ENCODE data around the gene GPR148.
A peak's percentile ranks its signal among the peaks of the same experiment; 100 is the strongest.
"Not testable (repeated sequence)": the region's sequence is repeated elsewhere in the genome, so short reads cannot be mapped to it uniquely, and the experiment has no call there.

GPR148 gene, protein sequence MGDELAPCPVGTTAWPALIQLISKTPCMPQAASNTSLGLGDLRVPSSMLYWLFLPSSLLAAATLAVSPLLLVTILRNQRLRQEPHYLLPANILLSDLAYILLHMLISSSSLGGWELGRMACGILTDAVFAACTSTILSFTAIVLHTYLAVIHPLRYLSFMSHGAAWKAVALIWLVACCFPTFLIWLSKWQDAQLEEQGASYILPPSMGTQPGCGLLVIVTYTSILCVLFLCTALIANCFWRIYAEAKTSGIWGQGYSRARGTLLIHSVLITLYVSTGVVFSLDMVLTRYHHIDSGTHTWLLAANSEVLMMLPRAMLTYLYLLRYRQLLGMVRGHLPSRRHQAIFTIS

GRCh38 chr2:130728549-130729316 is at the start of gene GPR148:
TSS of gene GPR148 (plus strand) at chr2:130729070. CDS start at chr2:130729152, 82 bp downstream.
- no peak for DNase-seq (ENCODE audit: low read depth in 4 of 4, low spot score in 1 of 4)

- not testable (repeated sequence) for DNase-seq (ENCODE audit: low read depth in 4 of 4, low spot score in 1 of 4)
Measured at GRCh38 chr2:130692041-130692770, 36.7 kb upstream of the GPR148 start.

GRCh38 chr2:130693474-130693873 is 35.4 kb upstream of the GPR148 start:
- not testable (repeated sequence) for DNase-seq (ENCODE audit: low read depth in 4 of 4, low spot score in 1 of 4)

GRCh38 chr2:130703250-130703649 is 25.6 kb upstream of the GPR148 start:
- DNase-seq (ENCODE audit: low read depth in 4 of 4, low spot score in 1 of 4), result not testable (repeated sequence)

- not testable (repeated sequence) for DNase-seq (ENCODE audit: low read depth in 4 of 4, low spot score in 1 of 4)
Measured at GRCh38 chr2:130714795-130715194, 14.1 kb upstream of the GPR148 start.

GRCh38 chr2:130720036-130720435 is 8.8 kb upstream of the GPR148 start:
- DNase-seq (ENCODE audit: low read depth in 4 of 4, low spot score in 1 of 4), result no peak

DNA sequence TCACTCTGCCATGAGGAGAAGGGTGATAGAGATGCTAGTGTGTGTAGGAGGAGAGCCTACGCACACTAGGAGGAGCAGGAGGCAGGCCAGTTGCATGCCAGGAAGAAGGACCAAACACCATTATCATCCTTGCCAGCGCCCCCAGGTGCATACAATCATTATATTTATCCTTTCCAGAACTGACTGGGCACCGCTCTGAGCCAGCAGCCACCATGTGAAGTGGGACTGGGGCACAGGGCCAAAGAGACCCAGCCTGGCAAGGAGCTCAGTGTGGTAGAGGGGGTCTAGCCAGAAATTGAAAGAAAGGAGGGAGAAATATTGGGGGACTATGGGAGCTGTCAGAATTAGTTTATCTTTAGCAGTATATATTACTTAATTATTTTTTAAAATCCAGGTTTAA is 8.3 kb upstream of the GPR148 start:
- no peak for DNase-seq (ENCODE audit: low read depth in 4 of 4, low spot score in 1 of 4)

GRCh38 chr2:130724455-130724854 is 4.4 kb upstream of the GPR148 start:
- no peak for DNase-seq (ENCODE audit: low read depth in 4 of 4, low spot score in 1 of 4)

- no peak for DNase-seq (ENCODE audit: low read depth in 4 of 4, low spot score in 1 of 4)
Measured at GRCh38 chr2:130726614-130727180, 2.2 kb upstream of the GPR148 start.

DNA sequence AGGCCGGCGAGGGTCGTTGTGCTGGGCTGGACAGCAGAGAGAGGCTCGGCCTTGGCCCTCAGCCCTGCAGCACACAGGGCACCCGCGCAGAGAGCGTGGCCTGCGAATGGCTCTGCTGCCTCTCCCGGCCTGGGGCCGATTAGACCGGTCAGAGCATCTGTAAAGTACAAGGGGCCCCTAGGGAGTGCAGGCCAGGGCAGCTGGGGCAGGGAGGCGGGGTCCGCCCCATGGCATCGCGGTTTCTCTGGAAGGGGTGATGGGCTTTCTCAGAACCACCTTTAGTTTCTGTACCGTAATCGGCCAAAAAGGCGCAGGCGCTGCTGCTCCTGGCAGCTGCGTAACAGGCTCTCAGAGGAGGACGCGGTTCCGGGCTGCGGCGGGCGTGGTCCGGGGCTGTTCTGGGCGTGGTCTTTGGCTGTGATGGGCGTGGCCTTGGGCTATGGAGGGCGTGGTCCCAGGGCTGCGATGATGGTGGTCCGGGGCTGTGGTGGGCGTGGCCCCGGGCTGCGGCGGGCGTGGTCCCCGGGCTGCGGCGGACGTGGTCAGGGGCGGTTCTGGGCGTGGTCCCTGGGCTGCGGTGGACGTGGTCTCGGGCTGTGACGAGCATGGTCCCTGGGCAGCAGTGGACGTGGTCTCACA is 1.5 kb upstream of the GPR148 start:
- DNase-seq (ENCODE audit: low read depth in 4 of 4, low spot score in 1 of 4), result peak; percentile 70 to 82 (median 78)

GRCh38 chr2:130728007-130728454 is 839 bp upstream of the GPR148 start:
- no peak for DNase-seq (ENCODE audit: low read depth in 4 of 4, low spot score in 1 of 4)

DNA sequence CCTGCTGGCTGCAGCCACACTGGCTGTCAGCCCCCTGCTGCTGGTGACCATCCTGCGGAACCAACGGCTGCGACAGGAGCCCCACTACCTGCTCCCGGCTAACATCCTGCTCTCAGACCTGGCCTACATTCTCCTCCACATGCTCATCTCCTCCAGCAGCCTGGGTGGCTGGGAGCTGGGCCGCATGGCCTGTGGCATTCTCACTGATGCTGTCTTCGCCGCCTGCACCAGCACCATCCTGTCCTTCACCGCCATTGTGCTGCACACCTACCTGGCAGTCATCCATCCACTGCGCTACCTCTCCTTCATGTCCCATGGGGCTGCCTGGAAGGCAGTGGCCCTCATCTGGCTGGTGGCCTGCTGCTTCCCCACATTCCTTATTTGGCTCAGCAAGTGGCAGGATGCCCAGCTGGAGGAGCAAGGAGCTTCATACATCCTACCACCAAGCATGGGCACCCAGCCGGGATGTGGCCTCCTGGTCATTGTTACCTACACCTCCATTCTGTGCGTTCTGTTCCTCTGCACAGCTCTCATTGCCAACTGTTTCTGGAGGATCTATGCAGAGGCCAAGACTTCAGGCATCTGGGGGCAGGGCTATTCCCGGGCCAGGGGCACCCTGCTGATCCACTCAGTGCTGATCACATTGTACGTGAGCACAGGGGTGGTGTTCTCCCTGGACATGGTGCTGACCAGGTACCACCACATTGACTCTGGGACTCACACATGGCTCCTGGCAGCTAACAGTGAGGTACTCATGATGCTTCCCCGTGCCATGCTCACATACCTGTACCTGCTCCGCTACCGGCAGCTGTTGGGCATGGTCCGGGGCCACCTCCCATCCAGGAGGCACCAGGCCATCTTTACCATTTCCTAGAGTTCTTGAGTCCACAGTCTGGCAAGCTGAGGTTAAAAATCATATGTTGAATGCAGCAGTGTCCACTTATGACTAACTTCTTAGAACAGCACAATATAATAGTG is 741 bp downstream of the GPR148 start:
- DNase-seq (ENCODE audit: low read depth in 4 of 4, low spot score in 1 of 4), result no peak

DNA sequence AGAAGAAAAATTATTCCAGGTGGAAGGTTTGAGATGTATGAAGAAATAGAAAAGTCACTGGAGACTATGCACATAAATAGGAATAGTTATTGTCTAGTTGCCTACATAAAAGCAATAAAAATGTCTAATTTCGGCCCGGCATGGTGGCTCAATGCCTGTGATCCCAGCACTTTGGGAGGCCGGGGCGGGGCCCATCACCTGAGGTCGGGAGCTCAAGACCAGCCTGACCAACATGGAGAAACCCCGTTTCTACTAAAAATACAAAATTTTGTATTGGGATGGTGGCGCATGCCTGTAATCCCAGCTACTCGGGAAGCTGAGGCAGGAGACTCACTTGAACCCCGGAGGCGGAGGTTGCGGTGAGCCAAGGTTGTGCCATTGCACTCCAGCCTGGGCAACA is 3.4 kb downstream of the GPR148 start:
- not testable (repeated sequence) for DNase-seq (ENCODE audit: low read depth in 4 of 4, low spot score in 1 of 4)

- no peak for DNase-seq (ENCODE audit: low read depth in 4 of 4, low spot score in 1 of 4)
Measured at GRCh38 chr2:130735200-130735599, 6.3 kb downstream of the GPR148 start.

GRCh38 chr2:130736487-130736886 is 7.6 kb downstream of the GPR148 start:
- no peak for DNase-seq (ENCODE audit: low read depth in 4 of 4, low spot score in 1 of 4)

- no peak for DNase-seq (ENCODE audit: low read depth in 4 of 4, low spot score in 1 of 4)
Measured at GRCh38 chr2:130737592-130737991, 8.7 kb downstream of the GPR148 start.

DNA sequence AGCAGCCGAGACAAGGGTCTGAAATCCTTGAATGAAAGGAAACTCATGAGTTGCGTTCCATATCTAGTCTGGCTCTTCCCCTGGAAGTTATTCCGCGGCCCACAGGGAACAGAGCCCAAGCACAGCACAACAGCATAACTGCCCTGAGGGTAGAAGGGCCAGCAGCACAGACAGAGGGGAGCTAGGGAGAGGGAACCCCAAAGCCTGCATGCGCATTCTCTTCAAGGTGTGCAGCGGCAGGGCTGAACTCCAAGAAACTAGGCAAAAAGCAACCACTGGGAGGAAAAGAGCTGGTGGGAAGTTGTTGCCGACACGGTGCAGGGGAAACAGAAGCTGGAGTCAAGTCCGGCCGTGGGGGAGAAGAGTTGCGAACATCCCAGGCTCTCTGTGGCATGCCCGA is 11.8 kb downstream of the GPR148 start:
- DNase-seq (ENCODE audit: low read depth in 4 of 4, low spot score in 1 of 4), result no peak

DNA sequence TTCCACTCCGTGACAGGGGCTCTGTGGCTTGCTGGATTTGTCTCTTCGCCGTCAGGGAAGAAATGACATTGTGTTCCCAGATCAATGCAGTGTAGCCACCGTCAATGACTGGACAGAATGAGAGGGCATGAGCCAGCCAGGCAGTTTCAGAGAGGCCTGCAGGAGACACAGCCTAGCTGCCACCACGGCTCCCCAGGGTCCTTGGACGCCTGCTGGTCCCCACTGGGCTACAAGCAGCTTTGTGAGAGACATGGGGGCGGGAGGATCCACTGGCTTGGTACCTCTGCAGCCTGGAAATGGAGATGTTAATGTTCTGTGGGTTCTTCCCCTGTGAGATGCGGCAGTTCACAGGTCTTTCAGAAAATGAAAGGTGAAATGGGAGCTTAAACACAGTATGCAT is 14.4 kb downstream of the GPR148 start:
- DNase-seq (ENCODE audit: low read depth in 4 of 4, low spot score in 1 of 4), result no peak

DNA sequence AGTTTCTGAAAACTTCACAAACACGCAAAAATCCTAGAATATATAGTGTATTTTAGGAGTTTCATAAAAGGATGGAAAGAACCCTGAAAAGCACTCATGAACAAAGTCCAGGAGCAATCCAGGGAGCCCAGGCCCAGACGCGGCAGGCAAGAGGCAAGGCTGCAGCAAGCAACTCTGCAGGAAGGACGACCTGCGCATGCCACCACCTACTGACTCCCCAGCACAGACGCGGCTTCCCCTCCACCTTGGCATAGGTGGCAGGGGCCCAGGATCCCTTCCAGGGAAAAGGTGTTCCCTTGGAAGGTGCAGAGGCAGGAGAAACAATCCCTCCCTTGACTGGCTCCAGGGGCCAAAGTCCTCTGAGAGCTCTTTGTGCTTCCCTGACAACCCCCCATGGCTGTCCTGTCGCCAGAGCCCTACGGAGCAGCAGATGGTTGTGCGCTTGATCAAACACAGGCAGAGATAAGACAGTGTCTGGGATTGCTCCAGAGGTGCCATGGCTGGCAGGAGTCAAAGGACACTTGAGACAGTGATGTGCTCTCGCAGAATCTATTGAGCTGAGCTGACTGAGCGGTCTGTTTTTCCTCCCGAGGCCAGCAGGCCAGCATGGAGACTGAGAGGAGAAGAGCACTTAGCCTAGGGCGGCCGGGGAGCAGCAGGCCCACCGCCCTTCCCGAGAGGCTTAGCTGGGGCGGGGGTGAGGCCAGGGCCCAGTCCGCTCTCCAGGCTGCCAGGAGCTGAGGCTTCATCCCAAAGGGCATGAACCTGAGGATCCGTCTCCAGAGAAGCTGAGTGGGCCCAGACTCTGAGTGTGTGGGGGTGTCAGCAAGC is 15.6 kb downstream of the GPR148 start:
- DNase-seq (ENCODE audit: low read depth in 4 of 4, low spot score in 1 of 4), result no peak

Data from stimulated activated CD4-positive, alpha-beta T cell treated with anti-CD3 and anti-CD28 coated beads, Interleukin-1b, Interleukin-23, amount 100 ng/mL, for 24 hours (primary cell).